GM12872 (cell line): Measurements from ENCODE around the gene KIAA1191.

Source experiments
- CTCF ChIP-seq: IDR thresholded peaks from 3 replicates; pipeline ENCODE4 v1.5.1; 2011; ENCODE audit warnings: low read depth, mild to moderate bottlenecking, low read length, moderate library complexity; ENCODE audit not compliant: insufficient read depth

The KIAA1191 gene

GRCh38 chr5:176394096-176394495, 32.5 kb upstream of the KIAA1191 start:
- TF ChIP-seq CTCF, result no peak

GRCh38 chr5:176392526-176392925, 31.0 kb upstream of the KIAA1191 start:
- no peak for TF ChIP-seq CTCF

- TF ChIP-seq CTCF, result no peak
Measured at GRCh38 chr5:176391999-176392398, 30.4 kb upstream of the KIAA1191 start.

- no peak for TF ChIP-seq CTCF
Measured at GRCh38 chr5:176391479-176391878, 29.9 kb upstream of the KIAA1191 start.

GRCh38 chr5:176389135-176390123, 27.9 kb upstream of the KIAA1191 start:
- TF ChIP-seq CTCF, result no peak

GRCh38 chr5:176388444-176389134, 27.0 kb upstream of the KIAA1191 start, which contains the start of the genes HIGD2A and NOP16:
TSS of gene HIGD2A (plus strand) at chr5:176388751. CDS start at chr5:176388820, 69 bp downstream.
TSS of gene NOP16 (minus strand) at chr5:176388598. CDS start at chr5:176388539, 59 bp downstream.
- no peak for TF ChIP-seq CTCF

GRCh38 chr5:176388003-176388443, 26.5 kb upstream of the KIAA1191 start:
- no peak for TF ChIP-seq CTCF
